ENCODE measurements around the gene ABCC11.

GRCh38 chr16:48277158-48277557, 29.8 kb upstream of the ABCC11 start:
- TF ChIP-seq CTCF (IDR thresholded peaks at IDR 0.05), result no peak
- TF ChIP-seq EP300 (IDR thresholded peaks at IDR 0.05), result no peak
- TF ChIP-seq POLR2A (IDR thresholded peaks at IDR 0.05), result no peak
- no peak for TF ChIP-seq POLR2AphosphoS5 (IDR thresholded peaks at IDR 0.05)
